NCI-H526 (cell line): ENCODE data around the gene PLA2G2C.
A peak's percentile ranks its signal among the peaks of the same experiment; 100 is the strongest.

ENCODE experiments used
- DNase-seq, 2 experiments: peaks; one replicate each; lab custom pipeline; 2025; lab: John Stamatoyannopoulos, UW

PLA2G2C gene

DNA sequence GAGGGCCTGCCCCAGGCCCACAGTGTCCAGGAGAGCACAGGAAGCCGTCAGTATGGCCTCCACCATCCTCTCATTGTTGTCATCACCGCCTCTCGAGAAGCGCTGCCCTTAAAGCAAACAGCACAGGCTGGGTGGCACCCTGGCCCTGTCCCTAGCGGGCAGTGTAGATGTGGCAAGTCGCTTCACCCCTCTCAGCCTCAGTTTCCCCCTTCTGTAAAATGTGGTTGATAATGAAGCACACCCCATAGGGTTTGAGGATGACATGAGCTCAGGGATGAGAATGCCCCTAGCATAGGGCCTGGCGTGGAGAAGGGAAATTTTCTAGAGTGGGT is 33.8 kb downstream of the PLA2G2C start:
- DNase-seq, result no peak

DNA sequence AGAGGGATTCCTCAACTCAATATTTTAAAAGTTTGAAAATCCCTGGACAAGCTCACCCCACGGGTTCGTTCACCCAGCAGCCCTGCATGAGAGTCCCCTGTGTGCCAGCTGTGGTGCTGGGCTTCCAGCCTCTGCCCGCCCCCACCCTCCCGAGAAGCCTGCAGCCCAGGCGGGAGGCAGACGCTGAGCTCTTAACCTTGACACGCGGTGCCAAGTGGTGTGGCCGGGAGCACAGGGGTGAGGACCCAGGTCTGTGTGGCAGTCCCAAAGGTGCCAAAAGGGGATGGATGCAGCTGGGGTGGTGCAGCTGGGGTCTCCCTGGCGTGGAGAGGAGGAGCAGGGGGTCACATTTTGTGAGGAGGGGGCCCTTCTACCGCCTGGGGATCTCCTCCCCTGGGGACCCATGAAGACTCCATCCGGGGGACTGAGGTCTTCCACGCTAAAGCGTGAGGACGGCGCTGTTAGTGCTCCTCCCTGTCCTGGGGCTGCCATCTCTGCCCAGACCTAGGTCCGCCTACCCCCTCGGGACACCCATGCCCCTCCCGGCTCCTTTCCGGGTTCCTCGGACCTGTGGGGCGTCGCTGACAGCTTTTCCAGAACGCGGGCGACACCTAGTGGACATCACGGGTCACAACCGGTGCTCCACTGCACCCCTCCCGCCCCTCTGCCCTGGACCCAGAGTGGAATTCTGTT is 34.3 kb downstream of the PLA2G2C start:
- peak; percentile 34 to 72 for DNase-seq

DNA sequence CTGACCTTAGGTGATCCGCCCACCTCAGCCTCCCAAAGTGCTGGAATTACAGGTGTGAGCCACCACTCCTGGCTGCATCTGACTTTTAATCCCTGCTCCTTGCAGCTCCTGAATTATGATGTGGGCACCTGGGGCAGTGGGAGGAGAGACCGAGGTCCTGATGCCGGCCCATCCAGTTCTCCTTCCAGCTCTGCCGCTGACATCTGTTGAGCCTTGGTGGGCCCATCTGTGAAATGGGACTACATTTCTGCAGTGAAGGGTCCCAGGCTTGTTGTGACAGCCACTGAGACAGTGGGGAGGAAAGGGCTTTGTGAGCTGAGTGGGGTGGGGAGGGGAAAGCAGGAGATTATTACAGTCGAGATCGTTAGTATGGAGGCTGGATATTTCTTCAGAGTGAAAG is 35.3 kb downstream of the PLA2G2C start:
- no peak for DNase-seq

DNA sequence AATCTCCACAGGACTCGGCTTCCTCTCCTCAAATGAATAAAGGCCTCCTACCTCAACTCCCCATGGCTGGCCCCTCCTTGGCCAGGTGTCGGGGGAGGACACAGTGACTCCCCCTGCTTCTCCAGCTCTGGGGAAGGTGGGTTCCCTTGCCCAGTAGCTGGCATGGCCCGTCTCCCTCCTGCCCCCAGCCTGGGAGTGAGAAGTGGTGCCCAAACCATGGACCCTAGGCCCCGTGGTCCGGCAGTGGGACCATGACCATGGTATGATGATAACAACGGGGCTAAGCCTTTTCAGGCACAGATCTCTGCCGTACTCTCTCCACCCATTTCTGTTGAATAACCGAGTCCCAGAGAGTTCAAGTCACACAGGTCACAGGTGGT is 36.0 kb downstream of the PLA2G2C start:
- no peak for DNase-seq

DNA sequence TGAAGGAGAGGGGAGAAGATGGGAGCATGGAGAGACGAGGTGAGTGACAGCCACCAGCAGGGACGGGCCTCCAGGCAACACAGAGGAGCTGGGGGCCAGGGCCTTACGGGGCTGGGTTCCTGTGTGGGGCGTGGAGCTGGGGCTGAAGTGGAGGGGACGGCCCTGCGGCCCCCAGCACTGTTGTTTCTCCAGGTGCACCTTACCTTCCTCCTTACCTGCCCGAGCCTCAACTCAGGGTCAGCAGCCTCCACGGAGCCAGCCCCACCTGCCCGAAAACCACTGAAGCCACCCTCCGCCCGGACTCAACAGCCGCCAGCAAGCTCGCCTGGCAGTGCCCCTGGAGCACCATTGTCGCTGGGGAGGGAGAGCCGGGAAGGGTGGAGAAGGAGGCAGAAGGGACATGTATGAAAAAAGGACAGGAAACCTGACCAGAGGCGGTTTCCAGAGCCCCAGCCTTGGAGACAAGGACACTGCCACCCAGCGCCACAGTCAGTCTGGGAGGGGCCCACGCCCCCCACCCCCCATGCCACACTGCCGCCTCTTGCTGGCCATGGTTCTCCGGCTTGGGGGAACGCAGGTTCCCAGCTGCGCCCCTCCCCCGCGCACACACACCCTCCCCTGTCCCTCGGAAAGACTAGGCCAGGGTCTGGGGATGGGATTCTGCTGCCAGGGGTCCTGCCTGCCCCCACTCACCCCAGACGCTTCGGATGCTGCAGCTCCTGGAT is 36.6 kb downstream of the PLA2G2C start:
- DNase-seq, result no peak

DNA sequence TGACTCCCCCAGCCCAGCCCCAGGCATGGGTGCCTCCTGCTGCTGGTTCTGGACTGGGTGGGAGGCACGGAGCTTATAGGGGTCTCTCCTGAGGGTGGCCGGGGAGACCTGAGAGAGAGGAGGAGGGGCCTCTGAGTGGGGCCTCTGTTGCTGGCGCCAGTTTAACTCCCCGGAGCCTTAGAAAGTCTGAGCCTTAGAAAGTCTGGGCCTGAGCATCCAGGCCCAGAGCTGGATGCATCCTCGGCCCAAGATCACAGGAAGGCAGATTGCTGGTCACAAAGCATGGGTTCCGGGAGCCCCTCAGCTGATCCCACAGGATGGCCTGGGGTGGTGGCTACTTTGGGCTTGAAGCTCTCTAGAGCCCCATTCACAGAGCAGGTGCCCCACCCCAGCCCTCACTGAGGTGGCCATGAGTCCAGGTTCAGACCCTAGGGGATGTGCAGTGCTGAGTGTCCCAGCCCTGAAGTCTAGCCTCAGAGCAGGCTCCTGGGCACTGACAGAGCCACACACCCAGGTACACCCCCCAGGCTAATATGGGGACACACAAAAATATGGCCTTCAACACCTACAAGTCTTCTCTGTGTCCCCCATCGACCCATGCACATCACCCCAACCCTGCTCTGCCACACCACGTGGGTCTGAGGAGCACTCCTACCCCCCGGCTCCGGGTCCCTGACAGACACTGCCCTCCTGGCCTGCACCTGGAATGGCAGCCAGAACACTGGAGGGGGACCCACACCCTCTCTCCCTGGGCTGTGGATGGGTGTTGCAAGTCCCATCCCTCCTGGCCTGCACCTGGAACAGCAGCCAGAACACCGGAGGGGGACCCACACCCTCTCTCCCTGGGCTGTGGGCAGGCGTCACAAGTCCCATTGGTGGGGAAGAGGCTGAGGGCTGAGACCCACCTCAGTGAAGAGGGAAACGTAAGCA is 37.5 kb downstream of the PLA2G2C start:
- no peak for DNase-seq

DNA sequence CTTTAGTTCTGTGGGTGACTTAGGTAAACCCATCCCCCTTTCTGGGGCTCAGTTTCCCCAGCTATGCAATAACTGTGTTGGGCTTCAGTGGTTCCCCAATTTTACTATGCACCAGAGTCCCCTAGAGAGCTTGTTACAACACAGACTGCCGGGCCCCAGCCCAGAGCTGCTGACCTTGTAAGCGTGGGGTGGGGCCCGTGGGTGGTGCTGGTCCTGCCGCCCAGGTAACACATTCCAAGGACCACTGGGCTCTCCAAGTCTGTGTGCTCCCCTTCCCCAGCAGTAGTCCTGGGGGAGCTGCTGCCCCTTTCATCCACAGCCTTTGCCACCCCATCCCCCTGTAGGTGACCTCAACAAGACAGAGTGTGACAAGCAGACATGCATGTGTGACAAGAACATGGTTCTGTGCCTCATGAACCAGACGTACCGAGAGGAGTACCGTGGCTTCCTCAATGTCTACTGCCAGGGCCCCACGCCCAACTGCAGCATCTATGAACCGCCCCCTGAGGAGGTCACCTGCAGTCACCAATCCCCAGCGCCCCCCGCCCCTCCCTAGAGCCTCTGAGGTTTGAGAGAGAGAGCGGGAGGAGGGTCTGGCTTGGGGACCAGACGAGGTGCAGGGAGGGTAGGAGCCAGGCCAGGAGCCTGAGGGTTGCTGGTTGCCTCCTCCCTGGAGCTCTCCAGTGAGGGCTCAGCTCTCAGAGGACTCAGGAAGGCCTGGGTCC is 38.3 kb downstream of the PLA2G2C start:
- no peak for DNase-seq

DNA sequence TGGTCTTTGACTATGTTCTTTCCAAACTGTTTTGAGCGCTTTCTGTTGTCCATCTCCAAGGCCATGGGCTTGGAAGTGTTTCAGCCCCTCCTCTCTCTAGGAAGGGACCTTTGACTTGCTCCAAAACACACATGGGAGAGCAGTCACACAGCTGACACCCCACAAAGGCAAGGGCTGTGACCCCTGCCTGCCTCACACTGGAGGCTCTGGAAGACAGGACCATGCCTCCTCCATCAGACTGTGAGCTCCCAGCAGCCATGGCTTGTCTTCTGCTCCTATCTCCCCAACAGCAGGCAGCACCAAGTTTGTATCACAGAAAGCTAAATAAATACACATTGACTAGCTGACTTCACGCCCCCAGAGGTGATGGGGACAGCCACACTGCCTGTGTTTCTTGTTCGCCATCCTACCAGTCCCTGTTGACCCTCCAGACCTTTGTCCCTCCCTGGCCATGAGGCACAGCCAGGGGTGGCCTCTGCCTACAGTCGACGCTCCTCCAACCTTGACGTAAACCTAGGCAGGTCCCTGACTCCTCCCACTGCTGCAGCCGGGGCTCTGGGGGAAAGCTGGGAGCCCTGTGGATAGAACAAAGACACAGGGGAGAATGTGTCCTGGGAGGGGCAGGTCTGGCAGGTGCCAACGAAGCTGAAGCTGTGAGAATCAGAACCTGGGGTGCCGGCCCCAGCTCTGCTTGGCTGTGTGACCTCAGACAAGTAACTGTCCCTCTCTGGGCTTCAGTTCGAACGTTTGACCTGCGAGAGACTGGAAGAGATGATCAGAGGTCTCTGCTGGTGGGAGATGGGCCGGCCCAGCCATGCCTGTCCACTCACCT is 42.4 kb downstream of the PLA2G2C start:
- no peak for DNase-seq

DNA sequence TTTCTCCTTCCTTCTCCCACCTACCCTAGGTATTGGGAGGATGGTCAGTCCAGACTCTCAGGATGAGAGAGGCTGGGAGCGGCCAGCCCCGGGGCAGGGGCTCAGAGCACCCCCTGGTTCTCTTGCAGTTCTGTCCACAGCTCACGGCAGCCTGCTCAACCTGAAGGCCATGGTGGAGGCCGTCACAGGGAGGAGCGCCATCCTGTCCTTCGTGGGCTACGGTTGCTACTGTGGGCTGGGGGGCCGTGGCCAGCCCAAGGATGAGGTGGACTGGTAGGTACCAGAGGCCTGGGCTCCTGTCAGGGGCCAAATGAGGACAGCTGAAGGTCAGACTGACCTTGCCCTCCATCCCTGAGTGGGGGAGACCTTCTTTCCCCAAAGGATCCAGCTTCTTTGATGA is 43.0 kb downstream of the PLA2G2C start:
- no peak for DNase-seq

DNA sequence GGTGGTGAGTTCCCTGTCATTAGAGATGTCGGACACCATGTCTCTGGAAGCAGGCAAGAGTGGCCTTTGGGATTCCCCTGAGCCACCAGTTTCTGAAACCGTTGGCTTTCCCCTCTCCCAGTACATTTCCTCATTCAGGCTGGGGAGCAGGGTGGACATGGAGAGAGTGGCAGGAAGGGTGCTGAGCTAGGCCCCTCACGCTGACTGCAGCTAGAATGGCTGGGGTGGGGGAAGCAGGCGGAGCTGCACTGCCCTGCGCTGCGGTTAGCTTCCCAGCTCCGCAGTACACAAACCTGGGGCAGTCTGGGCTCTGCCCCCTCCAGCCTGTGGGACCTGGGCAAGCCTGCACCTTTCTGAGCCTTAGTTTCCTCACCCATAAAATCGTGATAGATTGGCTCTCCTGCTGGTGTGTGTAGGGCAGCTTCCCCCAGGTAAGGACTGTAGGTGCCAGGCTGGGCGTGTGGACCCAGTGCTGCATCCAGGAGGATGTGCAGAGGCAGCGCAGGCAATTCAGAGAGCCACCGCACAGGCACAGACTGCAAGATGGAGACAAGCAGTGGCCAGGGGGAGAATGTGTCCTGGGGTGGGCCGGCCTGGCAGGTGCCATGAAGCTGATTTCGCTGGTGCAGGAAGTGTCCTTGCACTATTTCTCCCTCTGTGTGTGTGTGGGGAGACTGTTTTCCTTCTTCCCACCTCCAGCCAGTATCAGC is 44.2 kb downstream of the PLA2G2C start:
- no peak for DNase-seq

DNA sequence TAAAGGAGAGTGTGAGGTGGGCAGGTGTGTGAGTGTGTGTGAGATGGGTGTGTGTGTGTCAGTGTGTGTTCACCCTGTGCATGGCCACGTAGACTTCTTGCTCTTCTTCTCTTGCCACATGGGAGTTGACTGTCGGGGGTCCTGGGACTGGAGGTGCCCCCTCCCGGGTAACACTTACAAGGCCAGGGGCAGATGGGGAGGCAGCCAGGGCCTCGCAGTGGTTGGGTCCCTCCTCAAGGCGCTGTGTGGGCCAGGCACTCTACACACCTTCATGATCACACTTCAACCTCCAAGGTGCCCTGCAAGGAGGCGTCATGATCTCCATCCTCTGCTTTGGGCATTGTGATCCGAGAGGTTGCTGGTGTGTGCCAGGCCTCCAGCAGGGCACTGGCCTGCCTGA is 44.9 kb downstream of the PLA2G2C start:
- no peak for DNase-seq

DNA sequence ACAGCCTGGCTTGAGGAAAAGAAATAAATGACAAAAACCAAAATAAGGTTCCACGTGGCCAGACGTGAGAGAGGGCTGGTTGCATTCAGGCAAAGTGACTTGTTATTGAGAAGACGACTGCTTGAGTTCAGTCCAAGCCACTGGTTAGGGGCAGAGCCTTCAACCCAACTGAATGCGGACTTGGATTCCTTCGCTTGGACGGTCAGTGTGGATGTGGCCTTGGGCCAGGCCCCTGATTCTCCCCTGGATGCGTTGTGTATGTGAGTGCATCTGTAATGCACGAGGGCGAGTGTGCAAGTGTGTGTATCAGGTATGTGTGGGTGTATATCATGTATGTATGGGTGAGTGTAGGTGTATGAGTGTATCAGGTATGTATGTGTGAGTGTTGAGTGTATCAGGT is 45.3 kb downstream of the PLA2G2C start:
- DNase-seq, result no peak

DNA sequence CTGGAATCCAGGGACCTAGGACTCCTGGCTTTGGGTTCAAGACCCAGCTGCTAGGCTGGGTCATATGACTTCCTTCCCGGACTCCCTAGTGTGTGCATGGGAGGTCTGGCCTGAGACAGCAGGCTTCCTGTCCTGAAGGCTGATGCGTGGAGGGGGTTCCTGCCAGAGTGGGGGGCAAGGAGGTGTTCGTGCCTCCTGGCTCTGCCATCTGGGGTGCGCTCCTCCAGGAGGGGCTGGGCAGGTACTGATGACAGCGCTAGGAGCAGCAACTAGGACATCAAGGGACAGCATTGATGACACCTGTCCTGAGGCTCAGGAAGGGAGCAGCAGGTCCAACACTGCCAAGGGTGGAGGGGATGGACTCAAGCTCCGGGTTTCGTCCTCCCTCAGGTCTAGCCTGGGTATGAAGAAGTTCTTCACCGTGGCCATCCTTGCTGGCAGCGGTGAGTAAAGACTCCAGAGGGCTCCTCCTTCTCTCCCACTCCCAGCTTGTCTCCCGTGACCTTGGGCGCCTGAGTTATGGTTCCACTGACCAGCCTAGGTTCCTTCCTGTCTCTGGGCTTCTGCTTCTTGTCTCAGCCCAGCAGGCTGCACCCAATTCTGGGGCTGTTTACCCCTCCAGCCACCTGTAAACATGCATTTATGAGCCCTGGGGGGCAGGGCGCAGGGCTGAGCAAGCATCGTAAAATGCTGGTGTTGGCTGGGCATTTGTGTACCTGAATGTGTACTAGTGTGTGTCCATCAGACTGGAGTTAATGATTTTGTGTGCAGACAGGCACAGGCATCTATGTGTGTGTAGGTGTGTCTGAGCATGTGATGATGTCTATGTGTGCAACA is 46.3 kb downstream of the PLA2G2C start:
- DNase-seq, result no peak

DNA sequence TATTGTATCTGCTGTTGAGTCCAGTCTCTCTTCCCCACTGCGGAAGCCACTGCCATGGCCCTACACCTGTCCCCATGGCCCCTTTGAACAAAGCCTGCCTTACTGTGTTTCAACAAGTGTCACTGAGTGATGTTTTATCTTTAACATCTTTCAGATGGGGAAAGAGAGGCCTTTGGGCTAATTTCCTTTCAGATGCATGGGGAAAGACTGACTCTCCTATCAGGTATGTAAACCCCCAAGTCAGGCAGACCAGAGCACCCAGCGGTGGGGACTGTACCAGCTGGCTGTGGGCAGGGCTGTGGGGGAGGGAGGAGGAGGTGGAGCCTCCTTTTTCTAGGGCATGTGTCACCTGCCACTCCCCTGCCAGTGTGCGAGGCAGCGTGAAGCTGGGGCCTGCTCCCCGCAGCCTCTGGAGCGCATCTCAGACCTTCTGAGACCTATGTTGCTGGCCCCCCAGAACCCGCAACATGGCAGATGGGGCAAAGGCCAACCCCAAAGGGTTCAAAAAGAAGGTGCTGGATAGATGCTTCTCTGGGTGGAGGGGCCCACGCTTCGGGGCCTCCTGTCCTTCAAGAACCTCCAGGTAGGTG is 47.3 kb downstream of the PLA2G2C start, which contains the start of gene PLA2G2F:
PLA2G2F (plus strand) TSS at position 363 of the 590 bp plus-strand sequence; CDS start at position 468, 105 bp downstream.
- DNase-seq, result no peak

DNA sequence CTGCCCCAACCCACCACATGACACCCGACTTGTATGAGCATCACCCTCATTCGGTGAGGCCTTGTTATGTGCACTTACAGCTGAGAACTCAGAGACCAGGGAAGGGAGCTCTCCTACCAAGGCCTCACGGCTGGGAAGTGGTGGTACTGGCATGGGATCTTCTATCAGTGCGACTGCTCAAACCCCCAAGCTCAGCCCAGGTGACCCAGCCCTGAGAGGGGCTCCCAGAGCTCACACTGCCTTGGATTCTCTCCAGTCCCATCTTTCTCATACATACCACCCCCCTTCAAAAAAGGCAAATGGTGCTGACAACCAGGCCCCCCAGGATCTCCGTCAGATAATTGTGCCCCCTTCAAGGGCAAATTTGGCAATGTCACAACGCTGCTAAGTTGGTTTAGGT is 48.0 kb downstream of the PLA2G2C start:
- DNase-seq, result no peak

DNA sequence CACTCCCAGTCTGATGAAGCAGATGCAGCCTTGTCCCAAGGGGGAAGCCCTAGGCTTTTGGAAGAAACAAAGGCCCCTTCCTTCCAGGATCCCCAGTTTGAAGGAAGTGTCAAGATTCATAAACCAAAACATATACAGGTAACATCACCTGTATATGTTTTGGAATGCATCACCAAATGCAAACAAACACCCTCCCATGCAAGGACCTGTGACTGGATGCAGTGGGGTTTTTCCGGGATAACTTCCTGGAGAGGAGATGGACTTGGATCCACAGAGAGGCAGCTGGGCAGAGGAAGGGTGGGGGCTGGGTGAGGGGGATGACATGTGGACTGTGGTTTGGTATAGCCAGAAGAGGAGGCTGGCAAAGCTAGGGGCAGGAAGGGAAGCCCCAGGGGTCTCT is 48.7 kb downstream of the PLA2G2C start:
- no peak for DNase-seq

DNA sequence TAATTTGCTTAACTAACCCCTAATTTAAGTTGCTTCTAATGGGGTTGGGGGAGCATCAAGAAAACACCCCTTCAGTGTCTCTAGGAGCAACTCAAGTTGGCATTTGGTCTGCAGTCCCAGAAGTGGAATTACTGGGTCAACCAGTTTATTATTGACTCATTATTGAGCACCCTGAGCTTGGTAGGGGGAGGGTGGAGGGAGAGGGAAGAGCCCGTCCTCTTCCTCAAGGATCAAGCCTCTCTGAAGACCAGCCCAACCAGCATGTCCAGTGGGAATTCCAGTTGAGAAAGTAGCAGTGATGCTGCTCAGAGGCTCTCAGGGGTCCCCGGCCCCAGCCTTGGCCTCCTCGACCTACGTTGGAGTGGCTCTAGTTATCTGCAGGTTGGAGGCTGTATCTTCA is 49.3 kb downstream of the PLA2G2C start:
- DNase-seq, result no peak

DNA sequence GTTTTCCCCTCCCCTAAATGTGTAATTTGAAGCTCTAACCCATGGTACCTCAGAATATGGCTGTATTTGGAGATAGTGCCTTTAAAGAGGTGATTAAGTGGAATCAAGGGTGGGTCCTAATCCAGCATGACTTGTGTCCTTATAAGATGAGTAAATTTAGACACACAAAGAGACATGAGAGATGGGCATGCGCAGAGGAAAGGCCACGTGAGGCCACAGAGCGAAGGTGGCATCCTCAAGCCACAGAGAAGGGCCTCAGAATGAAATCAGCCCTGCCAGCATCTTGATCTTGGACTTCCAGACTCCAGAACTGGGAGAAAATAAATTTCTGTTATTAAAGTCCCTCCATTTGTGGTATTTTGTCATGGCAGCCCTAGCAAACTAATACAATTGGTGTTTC is 50.1 kb downstream of the PLA2G2C start:
- DNase-seq, result no peak

DNA sequence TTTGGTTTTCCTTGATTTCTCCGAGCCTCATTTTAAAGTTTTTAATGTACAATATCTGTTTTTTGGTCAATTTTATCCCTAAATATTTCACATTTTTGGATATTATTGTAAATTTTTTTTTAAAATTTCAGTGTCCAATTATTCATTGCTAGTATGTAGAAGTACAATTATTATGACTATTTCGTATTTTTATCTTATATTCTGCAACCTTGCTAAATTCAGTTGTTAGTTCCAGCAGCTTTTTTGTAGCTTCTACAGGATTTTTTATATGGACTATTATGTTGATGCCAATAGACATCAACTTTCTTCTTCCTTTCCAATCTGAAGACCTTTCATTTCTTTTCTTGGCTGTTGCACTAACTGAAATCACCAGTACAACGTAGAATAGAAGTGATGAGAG is 51.3 kb downstream of the PLA2G2C start:
- no peak for DNase-seq
